ENCODE measurements around the gene TIMM10B.

DNA sequence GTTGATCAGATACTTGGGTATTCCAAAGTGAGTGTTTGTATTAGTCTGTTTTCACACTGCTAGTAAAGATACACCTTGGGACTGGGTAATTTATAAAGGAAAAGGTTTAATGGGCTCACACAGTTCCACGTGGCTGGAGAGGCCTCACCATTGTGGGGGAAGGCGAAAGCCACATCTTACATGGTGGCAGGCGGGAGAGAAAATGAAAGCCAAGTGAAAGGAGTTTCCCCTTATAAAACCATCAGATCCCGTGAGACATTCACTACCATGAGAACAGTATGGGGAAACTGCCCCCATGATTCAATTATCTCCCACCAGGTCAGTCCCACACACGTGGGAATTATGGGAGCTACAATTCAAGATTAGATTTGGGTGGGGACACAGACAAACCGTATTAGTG, 7.0 kb downstream of the TIMM10B start:
- TF ChIP-seq, protein P1, sequence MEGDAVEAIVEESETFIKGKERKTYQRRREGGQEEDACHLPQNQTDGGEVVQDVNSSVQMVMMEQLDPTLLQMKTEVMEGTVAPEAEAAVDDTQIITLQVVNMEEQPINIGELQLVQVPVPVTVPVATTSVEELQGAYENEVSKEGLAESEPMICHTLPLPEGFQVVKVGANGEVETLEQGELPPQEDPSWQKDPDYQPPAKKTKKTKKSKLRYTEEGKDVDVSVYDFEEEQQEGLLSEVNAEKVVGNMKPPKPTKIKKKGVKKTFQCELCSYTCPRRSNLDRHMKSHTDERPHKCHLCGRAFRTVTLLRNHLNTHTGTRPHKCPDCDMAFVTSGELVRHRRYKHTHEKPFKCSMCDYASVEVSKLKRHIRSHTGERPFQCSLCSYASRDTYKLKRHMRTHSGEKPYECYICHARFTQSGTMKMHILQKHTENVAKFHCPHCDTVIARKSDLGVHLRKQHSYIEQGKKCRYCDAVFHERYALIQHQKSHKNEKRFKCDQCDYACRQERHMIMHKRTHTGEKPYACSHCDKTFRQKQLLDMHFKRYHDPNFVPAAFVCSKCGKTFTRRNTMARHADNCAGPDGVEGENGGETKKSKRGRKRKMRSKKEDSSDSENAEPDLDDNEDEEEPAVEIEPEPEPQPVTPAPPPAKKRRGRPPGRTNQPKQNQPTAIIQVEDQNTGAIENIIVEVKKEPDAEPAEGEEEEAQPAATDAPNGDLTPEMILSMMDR (IDR thresholded peaks at IDR 0.05), result no peak
- TF ChIP-seq POLR2A (IDR thresholded peaks at IDR 0.05), result no peak

Data from esophagus squamous epithelium (tissue), 4 donors.